ENCODE results near the gene ELMO1.

Gene ELMO1

DNA sequence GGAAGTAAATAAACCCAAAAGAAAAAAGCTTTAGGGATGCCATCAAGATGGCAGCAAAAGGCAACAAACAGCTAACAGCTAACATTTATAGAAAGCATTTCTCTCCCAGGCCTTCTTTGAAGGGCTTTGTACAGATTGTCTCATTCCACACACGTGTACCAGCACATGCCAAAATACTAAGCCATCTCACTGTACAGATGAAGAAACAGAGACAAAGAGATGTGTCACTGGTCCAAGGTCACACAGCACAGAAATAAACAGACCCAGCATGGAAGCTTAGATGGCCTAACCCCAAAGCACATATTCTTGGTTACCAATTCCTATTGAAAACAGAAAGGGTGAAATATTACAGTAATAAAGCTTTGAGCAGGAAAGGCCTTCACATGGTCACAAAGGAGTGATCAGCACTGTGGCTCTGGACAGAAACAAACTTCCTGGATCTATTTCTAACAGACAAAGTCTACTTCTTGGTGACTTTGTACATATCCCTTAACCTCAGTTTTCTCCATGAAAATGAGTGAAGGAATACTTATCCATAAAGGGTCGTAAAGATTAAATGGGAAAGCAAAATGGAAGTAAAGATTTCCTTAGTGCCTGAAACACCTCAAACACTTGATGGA is 346.0 kb downstream of the ELMO1 start:
- TF ChIP-seq, protein P1, sequence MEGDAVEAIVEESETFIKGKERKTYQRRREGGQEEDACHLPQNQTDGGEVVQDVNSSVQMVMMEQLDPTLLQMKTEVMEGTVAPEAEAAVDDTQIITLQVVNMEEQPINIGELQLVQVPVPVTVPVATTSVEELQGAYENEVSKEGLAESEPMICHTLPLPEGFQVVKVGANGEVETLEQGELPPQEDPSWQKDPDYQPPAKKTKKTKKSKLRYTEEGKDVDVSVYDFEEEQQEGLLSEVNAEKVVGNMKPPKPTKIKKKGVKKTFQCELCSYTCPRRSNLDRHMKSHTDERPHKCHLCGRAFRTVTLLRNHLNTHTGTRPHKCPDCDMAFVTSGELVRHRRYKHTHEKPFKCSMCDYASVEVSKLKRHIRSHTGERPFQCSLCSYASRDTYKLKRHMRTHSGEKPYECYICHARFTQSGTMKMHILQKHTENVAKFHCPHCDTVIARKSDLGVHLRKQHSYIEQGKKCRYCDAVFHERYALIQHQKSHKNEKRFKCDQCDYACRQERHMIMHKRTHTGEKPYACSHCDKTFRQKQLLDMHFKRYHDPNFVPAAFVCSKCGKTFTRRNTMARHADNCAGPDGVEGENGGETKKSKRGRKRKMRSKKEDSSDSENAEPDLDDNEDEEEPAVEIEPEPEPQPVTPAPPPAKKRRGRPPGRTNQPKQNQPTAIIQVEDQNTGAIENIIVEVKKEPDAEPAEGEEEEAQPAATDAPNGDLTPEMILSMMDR (IDR thresholded peaks at IDR 0.05; ENCODE audit: extremely low read depth, insufficient read depth, missing control alignments): no peak
- no peak for DNase-seq (ENCODE audit: low spot score)
- in situ Hi-C loops (cut with MboI; ENCODE audit: low pct_unique_long_range_greater_than_20kb, low sequenced_read_pairs, unreplicated experiment): no loop called here

DNA sequence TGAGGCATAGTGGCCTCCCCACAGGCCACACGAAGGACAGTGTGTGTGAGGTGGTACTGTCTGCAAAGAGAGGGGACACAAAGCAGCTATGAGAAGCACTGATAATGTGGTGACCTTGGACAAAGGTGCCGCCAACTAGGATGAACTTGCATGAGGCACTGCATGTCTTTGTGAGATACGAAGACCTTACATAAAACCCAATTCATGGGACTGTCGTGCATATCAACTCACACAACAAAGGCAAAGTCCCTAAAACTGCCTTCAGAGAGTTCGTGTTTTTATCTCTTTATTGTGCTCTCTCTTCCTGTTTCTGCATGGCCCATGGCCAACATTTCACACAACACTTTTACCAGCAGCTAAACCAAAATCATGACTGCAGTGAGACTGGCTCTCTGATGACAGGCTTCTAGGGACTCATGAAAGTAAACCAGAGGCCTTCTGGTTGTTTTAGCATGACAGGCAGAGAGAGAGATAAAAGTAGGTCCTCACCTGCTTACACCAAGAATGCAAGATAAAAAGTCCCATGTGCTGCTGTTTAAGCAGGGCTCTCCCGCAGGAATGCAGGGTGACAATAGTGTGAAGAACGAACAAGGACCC is 347.8 kb downstream of the ELMO1 start:
- in situ Hi-C loops (cut with MboI; ENCODE audit: low pct_unique_long_range_greater_than_20kb, low sequenced_read_pairs, unreplicated experiment): no loop called here
- TF ChIP-seq, protein P1 (IDR thresholded peaks at IDR 0.05; ENCODE audit: extremely low read depth, insufficient read depth, missing control alignments): no peak
- DNase-seq (ENCODE audit: low spot score): no peak

DNA sequence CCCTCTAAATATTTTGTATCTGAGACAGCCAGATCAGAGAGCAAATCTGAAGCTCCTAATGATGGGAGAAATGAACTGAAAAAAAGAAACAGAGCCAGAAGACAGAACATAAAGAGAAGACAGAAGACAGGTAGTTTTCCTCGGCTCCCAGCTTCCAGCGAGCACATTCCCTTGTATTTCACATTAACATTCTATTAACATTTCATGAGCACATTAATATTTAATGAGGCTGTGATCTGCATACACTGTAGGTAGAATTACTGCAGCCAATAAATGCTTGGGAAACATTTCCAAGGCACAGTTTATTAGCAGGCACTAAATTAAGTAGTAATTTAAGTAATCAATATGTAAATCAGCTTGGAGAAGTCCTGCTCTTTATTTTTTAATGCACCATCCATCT is 349.9 kb downstream of the ELMO1 start:
- TF ChIP-seq, protein P1 (IDR thresholded peaks at IDR 0.05; ENCODE audit: extremely low read depth, insufficient read depth, missing control alignments): no peak
- in situ Hi-C loops (cut with MboI; ENCODE audit: low pct_unique_long_range_greater_than_20kb, low sequenced_read_pairs, unreplicated experiment): no loop called here
- no peak for DNase-seq (ENCODE audit: low spot score)

DNA sequence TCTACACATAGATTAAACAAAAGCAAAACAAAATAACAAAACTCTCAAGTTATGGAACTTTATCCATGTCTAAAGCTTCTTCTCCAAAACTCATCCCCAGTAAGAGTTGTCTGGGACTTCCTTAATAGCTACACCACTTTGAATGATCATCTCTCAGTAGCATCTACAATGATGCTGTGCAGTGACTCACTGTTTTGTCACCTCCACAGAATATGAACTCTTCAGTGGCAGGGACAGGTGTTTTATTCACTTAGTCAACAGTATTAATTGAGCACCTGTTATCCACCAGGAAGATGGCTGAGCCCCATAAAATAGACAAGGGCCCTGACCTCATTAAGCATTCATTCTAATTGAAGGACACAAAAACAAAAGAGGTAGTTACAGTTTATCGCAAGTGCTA is 350.7 kb downstream of the ELMO1 start:
- in situ Hi-C loops (cut with MboI; ENCODE audit: low pct_unique_long_range_greater_than_20kb, low sequenced_read_pairs, unreplicated experiment): no loop called here
- TF ChIP-seq, protein P1 (IDR thresholded peaks at IDR 0.05; ENCODE audit: extremely low read depth, insufficient read depth, missing control alignments): no peak
- DNase-seq (ENCODE audit: low spot score): no peak

DNA sequence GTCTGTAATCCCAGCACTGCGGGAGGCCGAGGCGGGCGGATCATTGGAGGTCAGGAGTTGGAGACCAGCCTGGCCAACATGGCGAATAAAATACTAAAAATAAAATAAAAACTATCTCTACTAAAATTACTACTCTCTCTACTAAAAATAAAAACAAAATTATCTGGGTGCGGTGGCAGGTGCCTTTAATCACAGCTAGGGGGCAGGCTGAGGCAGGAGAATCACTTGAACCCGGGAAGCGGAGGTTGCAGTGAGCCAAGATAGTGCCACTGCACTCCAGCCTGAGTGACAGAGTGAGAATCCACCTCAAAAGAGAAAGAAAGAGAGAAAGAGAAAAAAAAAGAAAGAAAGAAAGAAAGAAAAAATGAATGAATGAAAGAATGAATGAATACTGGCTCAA is 351.4 kb downstream of the ELMO1 start:
- in situ Hi-C loops (cut with MboI; ENCODE audit: low pct_unique_long_range_greater_than_20kb, low sequenced_read_pairs, unreplicated experiment): no loop called here
- no peak for DNase-seq (ENCODE audit: low spot score)
- TF ChIP-seq, protein P1 (IDR thresholded peaks at IDR 0.05; ENCODE audit: extremely low read depth, insufficient read depth, missing control alignments): peak; percentile 20

DNA sequence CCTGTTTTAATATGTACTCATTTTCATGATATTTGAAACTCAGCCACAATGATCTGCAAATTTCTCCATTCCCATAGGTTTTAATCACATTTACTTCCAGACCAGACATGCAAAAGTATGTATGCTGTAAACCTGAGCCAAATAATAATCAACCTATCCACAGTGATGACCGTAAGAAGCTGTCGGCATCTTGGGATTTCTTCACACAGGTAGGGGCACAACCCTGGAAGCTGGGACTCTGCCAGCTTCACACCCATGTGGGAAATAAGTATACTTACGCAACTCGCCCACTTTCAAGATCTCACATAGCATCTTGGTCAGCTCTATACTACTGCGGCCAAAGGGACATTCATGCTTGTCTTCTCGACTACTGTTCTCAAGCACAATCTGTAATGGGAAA is 352.3 kb downstream of the ELMO1 start:
- no peak for DNase-seq (ENCODE audit: low spot score)
- TF ChIP-seq, protein P1 (IDR thresholded peaks at IDR 0.05; ENCODE audit: extremely low read depth, insufficient read depth, missing control alignments): no peak
- in situ Hi-C loops (cut with MboI; ENCODE audit: low pct_unique_long_range_greater_than_20kb, low sequenced_read_pairs, unreplicated experiment): no loop called here

Measured in GM13977 (cell line).